Thyroid gland (tissue), 4 donors: Measurements from ENCODE around the gene ERVMER34-1. TPM values are rescaled to one million over a fixed set of nuclear protein-coding genes. Genes with fewer than 3 reads are reported as not detected.

Experiments
- DNase-seq, 2 donors: peaks; one replicate each; pipeline ENCODE4 v3.0.0-alpha.2; 2019
- H3K27ac ChIP-seq, 3 donors: fragments of 200-600 bp; sonication (generic); 1 replicate in 2 of 3; 2 replicates in 1 of 3; pipeline ENCODE4 v1.5.1; 2016 to 2019; ENCODE audit warnings: mild to moderate bottlenecking in 1 of 3, moderate library complexity in 1 of 3
- H3K27me3 ChIP-seq: fragments of 200-600 bp; sonication (generic); one replicate; pipeline ENCODE4 v1.5.1; 2019
- H3K36me3 ChIP-seq, 2 donors: fragments of 200-600 bp; sonication (generic); one replicate each; pipeline ENCODE4 v1.5.1; 2016 to 2019
- H3K4me1 ChIP-seq, 2 donors: fragments of 200-600 bp; sonication (generic); one replicate each; pipeline ENCODE4 v1.5.1; 2017 to 2019
- H3K4me3 ChIP-seq, 3 donors: fragments of 200-600 bp; sonication (generic); replicated peaks in 1 of 3; 1 replicate in 2 of 3; 2 replicates in 1 of 3; pipeline ENCODE4 v1.5.1; 2016; ENCODE audit warnings: mild to moderate bottlenecking in 1 of 3
- H3K9me3 ChIP-seq: fragments of 200-600 bp; sonication (generic); one replicate; pipeline ENCODE4 v1.5.1; 2017
- POLR2A ChIP-seq, 2 donors: fragments of 450-650 bp; IDR thresholded peaks; one replicate each; pipeline ENCODE4 v1.6.1; 2017; ENCODE audit warnings: antibody characterized with exemption in 2 of 2, mild to moderate bottlenecking in 2 of 2, moderate library complexity in 1 of 2
- WGBS, 2 donors: methylation state at CpG; one replicate each; pipeline ENCODE4 v1.1.5; 2017; 5-methylcytosine and 5-hydroxymethylcytosine counted together
- intact Hi-C: fragments of 100-400 bp; cut with DNase I; formaldehyde crosslinking; loops from one replicate; pipeline ENCODE4 v1.15.1; 2023
- total RNA-seq, 4 donors: library from RNA; depleted of rRNA; stranded (reverse); fragments of >200 nt; gene quantifications; one replicate each; pipeline ENCODE4 v1.2.3, GENCODE V29; 2016
- TF ChIP-seq, protein P1 (sequence below), 6 experiments: fragments of 200-600 bp in 3 of 6; fragments of 450-650 bp in 3 of 6; sonication (generic) in 3 of 6; IDR thresholded peaks; one replicate each; pipeline ENCODE4 v1.5.1; 2016 to 2019; ENCODE audit warnings: antibody characterized with exemption in 6 of 6, mild to moderate bottlenecking in 2 of 6, inconsistent platforms in 1 of 6, moderate library complexity in 1 of 6

Gene ERVMER34-1
- total RNA-seq, 4 donors from 2014 or later: 0.67 to 1.2 (median 0.90) TPM

DNA sequence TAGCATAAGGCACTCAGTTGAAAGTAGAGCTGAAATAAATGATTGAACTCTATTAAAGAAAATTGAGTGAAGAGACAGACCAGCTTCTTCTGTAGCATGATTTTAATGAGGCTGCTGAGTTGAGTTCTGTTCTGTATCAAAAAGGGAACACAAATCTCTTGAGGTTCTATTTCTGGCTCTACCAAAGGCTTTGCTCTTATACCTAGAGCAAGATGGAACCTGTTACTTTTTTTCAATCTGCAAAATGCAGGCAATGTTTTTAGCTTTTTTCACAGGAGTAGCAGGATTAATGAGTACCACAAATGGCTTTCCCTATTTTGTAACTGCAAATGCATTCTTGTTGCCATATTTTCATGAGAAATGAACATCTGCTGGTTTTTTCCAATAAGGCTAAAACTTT lies 4.2 kb upstream of the ERVMER34-1 start:
- no peaks in the 10 kb centered on the region for H3K27me3 ChIP-seq
- no peak for TF ChIP-seq POLR2A (IDR thresholded peaks at IDR 0.05)
- TF ChIP-seq, protein P1, sequence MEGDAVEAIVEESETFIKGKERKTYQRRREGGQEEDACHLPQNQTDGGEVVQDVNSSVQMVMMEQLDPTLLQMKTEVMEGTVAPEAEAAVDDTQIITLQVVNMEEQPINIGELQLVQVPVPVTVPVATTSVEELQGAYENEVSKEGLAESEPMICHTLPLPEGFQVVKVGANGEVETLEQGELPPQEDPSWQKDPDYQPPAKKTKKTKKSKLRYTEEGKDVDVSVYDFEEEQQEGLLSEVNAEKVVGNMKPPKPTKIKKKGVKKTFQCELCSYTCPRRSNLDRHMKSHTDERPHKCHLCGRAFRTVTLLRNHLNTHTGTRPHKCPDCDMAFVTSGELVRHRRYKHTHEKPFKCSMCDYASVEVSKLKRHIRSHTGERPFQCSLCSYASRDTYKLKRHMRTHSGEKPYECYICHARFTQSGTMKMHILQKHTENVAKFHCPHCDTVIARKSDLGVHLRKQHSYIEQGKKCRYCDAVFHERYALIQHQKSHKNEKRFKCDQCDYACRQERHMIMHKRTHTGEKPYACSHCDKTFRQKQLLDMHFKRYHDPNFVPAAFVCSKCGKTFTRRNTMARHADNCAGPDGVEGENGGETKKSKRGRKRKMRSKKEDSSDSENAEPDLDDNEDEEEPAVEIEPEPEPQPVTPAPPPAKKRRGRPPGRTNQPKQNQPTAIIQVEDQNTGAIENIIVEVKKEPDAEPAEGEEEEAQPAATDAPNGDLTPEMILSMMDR (IDR thresholded peaks at IDR 0.05): no peak
- H3K4me3 ChIP-seq: no peak overlapping the region
- no peaks in the 10 kb centered on the region for H3K36me3 ChIP-seq
- intact Hi-C loops: no loop called here
- H3K9me3 ChIP-seq: no peaks in the 10 kb centered on the region
- no peak overlapping the region for H3K27ac ChIP-seq
- peaks cover 0 to 5% of the 10 kb centered on the region in 2 donors for H3K4me1 ChIP-seq
- DNase-seq: no peak

DNA sequence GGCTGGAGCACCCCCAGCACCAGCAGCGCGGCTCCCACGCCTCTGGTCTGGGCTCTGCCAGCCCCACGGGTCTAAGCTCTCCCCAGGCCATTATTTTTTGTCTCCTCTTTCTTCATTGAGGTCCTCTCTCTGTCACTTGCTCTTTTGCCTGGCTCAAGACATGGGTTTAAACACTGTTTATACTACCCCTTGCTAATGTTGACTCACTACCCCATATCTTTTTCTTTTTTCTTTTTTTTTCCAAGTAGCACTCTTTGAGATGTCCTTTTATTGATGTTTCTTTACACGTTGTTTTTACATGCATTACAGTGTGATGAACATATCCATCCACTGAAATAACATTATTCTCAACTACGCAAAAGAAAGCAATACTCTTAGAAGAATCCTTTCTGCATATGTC lies 1.7 kb upstream of the ERVMER34-1 start:
- H3K4me1 ChIP-seq: peaks cover 0 to 5% of the 10 kb centered on the region in 2 donors
- no peak overlapping the region for H3K4me3 ChIP-seq
- H3K36me3 ChIP-seq: no peaks in the 10 kb centered on the region
- no peaks in the 10 kb centered on the region for H3K27me3 ChIP-seq
- WGBS, 2 donors: 81 to 90% methylated on average over 6 of the region's 6 CpGs
- no peak for TF ChIP-seq POLR2A (IDR thresholded peaks at IDR 0.05)
- TF ChIP-seq, protein P1 (IDR thresholded peaks at IDR 0.05): no peak
- DNase-seq: no peak
- intact Hi-C loops: no loop called here
- no peak overlapping the region for H3K27ac ChIP-seq
- no peaks in the 10 kb centered on the region for H3K9me3 ChIP-seq

DNA sequence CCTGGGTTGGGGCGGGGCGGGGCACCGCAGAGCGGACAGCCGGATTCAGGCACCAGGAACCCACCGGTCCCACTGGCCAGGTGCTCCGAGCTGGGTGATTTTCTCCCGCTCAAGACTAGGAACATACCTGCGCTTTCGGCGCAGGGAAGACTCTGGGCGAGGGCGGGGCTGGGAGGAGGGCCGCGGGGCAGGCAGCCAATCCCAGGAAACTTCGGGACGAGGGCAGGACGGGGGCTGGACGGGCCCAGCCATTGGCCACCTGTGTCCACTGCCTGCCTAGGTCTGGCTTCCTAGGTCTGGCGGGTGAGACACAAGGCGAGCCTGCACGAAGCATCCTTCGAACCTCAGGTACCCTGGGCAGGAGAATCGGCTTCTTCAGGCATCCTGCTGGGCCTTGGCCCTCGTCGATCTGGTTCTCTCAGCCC lies 274 bp upstream of the ERVMER34-1 start:
- intact Hi-C loops: no loop called here

DNA sequence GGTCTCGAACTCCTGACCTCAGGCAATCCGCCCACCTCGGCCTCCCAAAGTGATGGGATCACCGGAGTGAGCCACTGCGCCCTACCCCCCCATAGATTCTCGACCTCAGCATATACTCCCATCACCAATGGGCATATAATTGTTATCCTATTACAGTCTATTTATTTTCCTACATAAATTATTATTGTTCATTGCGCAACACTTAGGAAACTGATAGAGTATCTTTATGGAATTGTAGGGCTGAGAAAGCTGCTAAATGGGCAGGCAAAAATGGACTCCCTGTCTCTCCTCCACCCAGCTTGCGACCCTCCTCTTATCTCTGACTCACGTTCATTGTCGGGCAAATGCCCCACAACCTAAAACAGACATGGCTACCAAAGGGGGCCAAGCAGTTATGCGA lies 1.0 kb downstream of the ERVMER34-1 start:
- no peak for TF ChIP-seq POLR2A (IDR thresholded peaks at IDR 0.05)
- TF ChIP-seq, protein P1 (IDR thresholded peaks at IDR 0.05): no peak
- Histone ChIP-seq H3K27ac (no peak overlapping the region), H3K9me3 (no peaks in the 10 kb centered on the region), H3K27me3 (no peaks in the 10 kb centered on the region), H3K4me1 (peaks cover 0 to 5% of the 10 kb centered on the region in 2 donors), H3K36me3 (no peaks in the 10 kb centered on the region), H3K4me3 (no peak overlapping the region)
- DNase-seq: no peak
- intact Hi-C loops: no loop called here
- WGBS, 2 donors: 97 to 98% methylated on average over 11 of the region's 11 CpGs

More for the DNA sequence above, 274 bp upstream of the ERVMER34-1 start:
- H3K27ac ChIP-seq: no peak overlapping the region
- peak overlapping the region; percentile 43 to 51 (median 51) for H3K4me3 ChIP-seq
- TF ChIP-seq POLR2A (IDR thresholded peaks at IDR 0.05): peak in 1 of 2 donors; percentile 36
- TF ChIP-seq, protein P1 (IDR thresholded peaks at IDR 0.05): no peak
- H3K27me3 ChIP-seq: no peaks in the 10 kb centered on the region
- no peaks in the 10 kb centered on the region for H3K9me3 ChIP-seq
- H3K36me3 ChIP-seq: no peaks in the 10 kb centered on the region
- DNase-seq: peak; percentile 79 to 80
- H3K4me1 ChIP-seq: peaks cover 0 to 5% of the 10 kb centered on the region in 2 donors
- 12% methylated on average over 17 to 18 of the region's 26 CpGs for WGBS, 2 donors

DNA sequence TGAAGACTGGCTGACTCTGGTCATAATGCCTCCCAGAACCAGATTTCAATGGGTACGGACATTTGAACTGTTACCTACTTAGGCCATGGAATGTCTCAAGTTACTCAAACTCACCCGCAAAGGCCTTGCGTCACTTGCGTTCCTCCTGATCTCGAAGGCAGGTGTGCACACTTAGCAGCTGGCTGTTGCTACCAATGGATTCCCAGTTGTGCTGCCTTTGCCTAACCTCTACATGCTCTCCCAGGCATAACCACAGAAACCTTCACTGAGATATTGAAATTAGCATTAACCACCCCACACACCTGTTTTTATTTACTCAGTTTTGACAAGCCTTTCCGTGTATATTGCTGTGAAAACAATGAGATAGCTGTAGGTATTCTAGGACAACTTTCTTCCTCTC lies 2.8 kb downstream of the ERVMER34-1 start:
- H3K36me3 ChIP-seq: no peaks in the 10 kb centered on the region
- no peak overlapping the region for H3K27ac ChIP-seq
- TF ChIP-seq, protein P1 (IDR thresholded peaks at IDR 0.05): no peak
- TF ChIP-seq POLR2A (IDR thresholded peaks at IDR 0.05): no peak
- no peak for DNase-seq
- no peaks in the 10 kb centered on the region for H3K9me3 ChIP-seq
- H3K4me1 ChIP-seq: peaks cover 0 to 10% of the 10 kb centered on the region in 2 donors
- WGBS, 2 donors: 90 to 98% methylated on average over 6 of the region's 6 CpGs
- no peak overlapping the region for H3K4me3 ChIP-seq
- no peaks in the 10 kb centered on the region for H3K27me3 ChIP-seq
- intact Hi-C loops: no loop called here
